Stimulated activated CD8-positive, alpha-beta memory T cell treated with anti-CD3 and anti-CD28 coated beads, Interleukin-12 subunit alpha, Interleukin-12 subunit beta, amount 100 ng/mL, for 24 hours (primary cell): ENCODE data around the gene NRF1.
"Not testable (repeated sequence)": the region's sequence is repeated elsewhere in the genome, so short reads cannot be mapped to it uniquely, and the experiment has no call there.

Source experiments
- DNase-seq: peaks from one replicate; pipeline ENCODE4 v3.0.0-alpha.2; 2020; ENCODE audit errors: extremely low read depth

Gene NRF1

GRCh38 chr7:129782818-129783583, 171.5 kb downstream of the NRF1 start:
- DNase-seq = no peak

GRCh38 chr7:129783584-129783919, 172.0 kb downstream of the NRF1 start:
- no peak for DNase-seq

- no peak for DNase-seq
Measured at GRCh38 chr7:129784437-129784782, 172.9 kb downstream of the NRF1 start.

- DNase-seq = no peak
Measured at GRCh38 chr7:129784783-129785684, 173.5 kb downstream of the NRF1 start.

GRCh38 chr7:129785685-129786514, 174.4 kb downstream of the NRF1 start:
- DNase-seq = no peak

GRCh38 chr7:129786825-129787563, 175.5 kb downstream of the NRF1 start:
- no peak for DNase-seq

GRCh38 chr7:129789000-129789399, 177.5 kb downstream of the NRF1 start:
- no peak for DNase-seq

GRCh38 chr7:129789652-129790051, 178.1 kb downstream of the NRF1 start:
- DNase-seq = no peak

GRCh38 chr7:129790136-129790535, 178.6 kb downstream of the NRF1 start:
- DNase-seq = no peak

GRCh38 chr7:129792721-129793120, 181.2 kb downstream of the NRF1 start:
- no peak for DNase-seq

GRCh38 chr7:129793506-129794310, 182.2 kb downstream of the NRF1 start:
- no peak for DNase-seq

- DNase-seq = not testable (repeated sequence)
Measured at GRCh38 chr7:129794461-129794860, 182.9 kb downstream of the NRF1 start.

- DNase-seq = no peak
Measured at GRCh38 chr7:129796186-129796775, 184.8 kb downstream of the NRF1 start.

GRCh38 chr7:129797214-129797789, 185.8 kb downstream of the NRF1 start:
- no peak for DNase-seq

GRCh38 chr7:129798616-129799349, 187.3 kb downstream of the NRF1 start:
- no peak for DNase-seq

- DNase-seq = no peak
Measured at GRCh38 chr7:129799350-129799955, 187.9 kb downstream of the NRF1 start.

GRCh38 chr7:129800901-129801300, 189.4 kb downstream of the NRF1 start:
- DNase-seq = no peak

- DNase-seq = no peak
Measured at GRCh38 chr7:129801882-129802281, 190.4 kb downstream of the NRF1 start.
